Measurements from ENCODE around the gene CADPS2. TPM values are rescaled to one million over a fixed set of nuclear protein-coding genes. Genes with fewer than 3 reads are reported as not detected.
A peak's percentile ranks its signal among the peaks of the same experiment; 100 is the strongest.

The CADPS2 gene
- total RNA-seq, 4 donors from 2014 or later, result 27.3 to 154 (median 114) TPM

DNA sequence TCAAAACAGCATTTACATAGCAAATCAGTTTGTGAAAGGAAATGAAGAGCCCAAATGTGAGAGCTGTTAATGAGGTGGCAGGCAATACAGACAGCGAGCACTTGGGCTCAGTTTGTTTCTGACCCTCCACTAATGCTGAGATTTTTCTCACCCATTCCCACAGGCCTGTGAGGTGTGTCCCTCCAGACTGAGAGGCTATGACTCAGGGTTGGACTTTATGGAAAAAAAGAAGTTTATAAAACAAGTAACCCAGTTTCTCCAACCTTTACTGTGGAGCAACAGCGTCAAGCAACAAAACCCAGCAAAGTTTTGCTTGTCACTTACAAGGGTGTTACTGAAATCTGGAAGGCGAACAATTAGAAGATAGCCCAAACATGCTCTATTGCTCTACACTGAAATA lies 576.8 kb downstream of the CADPS2 start:
- H3K4me1 ChIP-seq, result peaks cover 33 to 52% (median 47%) of the 10 kb centered on the region in 4 donors
- no peaks in the 10 kb centered on the region for H3K9me3 ChIP-seq
- H3K4me3 ChIP-seq, result no peak overlapping the region
- no peak for DNase-seq (ENCODE audit: extremely low spot score)
- WGBS, result 46% methylated on average over 3 of the region's 3 CpGs
- no peak for TF ChIP-seq POLR2A (IDR thresholded peaks at IDR 0.05; ENCODE audit: low read depth)
- no peak for TF ChIP-seq POLR2AphosphoS5 (IDR thresholded peaks at IDR 0.05)
- TF ChIP-seq, protein P1, sequence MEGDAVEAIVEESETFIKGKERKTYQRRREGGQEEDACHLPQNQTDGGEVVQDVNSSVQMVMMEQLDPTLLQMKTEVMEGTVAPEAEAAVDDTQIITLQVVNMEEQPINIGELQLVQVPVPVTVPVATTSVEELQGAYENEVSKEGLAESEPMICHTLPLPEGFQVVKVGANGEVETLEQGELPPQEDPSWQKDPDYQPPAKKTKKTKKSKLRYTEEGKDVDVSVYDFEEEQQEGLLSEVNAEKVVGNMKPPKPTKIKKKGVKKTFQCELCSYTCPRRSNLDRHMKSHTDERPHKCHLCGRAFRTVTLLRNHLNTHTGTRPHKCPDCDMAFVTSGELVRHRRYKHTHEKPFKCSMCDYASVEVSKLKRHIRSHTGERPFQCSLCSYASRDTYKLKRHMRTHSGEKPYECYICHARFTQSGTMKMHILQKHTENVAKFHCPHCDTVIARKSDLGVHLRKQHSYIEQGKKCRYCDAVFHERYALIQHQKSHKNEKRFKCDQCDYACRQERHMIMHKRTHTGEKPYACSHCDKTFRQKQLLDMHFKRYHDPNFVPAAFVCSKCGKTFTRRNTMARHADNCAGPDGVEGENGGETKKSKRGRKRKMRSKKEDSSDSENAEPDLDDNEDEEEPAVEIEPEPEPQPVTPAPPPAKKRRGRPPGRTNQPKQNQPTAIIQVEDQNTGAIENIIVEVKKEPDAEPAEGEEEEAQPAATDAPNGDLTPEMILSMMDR (IDR thresholded peaks at IDR 0.05), result no peak
- TF ChIP-seq EP300 (IDR thresholded peaks at IDR 0.05), result no peak
- H3K27ac ChIP-seq (replicated peaks in 1 of 4), result no peak overlapping the region
- H3K27me3 ChIP-seq, result peaks cover 7 to 100% (median 96%) of the 10 kb centered on the region in 4 donors
- intact Hi-C loops (cut with DNase I), result no loop called here
- no peaks in the 10 kb centered on the region for H3K36me3 ChIP-seq

DNA sequence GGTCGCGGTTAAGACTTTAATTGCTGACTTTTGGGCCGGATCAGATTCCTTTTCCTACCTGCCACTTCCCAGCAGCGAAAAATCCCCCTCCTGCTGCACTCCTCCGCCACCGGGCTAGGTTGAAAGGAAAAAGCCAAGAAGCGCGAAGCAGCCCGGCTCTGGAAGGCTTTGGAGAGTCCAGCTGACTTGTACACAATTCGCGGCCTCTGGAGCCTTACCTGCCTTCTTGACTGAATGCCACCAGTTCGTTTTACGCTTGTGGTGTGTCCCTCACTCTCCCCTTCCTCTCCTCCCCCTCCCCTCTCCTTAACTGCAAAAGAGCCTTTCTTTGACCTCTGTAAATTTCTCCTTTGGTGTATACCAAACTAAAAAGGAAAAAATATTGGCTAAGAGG lies 579.0 kb downstream of the CADPS2 start:
- peaks cover 7 to 100% (median 92%) of the 10 kb centered on the region in 4 donors for H3K27me3 ChIP-seq
- no peak for DNase-seq (ENCODE audit: extremely low spot score)

DNA sequence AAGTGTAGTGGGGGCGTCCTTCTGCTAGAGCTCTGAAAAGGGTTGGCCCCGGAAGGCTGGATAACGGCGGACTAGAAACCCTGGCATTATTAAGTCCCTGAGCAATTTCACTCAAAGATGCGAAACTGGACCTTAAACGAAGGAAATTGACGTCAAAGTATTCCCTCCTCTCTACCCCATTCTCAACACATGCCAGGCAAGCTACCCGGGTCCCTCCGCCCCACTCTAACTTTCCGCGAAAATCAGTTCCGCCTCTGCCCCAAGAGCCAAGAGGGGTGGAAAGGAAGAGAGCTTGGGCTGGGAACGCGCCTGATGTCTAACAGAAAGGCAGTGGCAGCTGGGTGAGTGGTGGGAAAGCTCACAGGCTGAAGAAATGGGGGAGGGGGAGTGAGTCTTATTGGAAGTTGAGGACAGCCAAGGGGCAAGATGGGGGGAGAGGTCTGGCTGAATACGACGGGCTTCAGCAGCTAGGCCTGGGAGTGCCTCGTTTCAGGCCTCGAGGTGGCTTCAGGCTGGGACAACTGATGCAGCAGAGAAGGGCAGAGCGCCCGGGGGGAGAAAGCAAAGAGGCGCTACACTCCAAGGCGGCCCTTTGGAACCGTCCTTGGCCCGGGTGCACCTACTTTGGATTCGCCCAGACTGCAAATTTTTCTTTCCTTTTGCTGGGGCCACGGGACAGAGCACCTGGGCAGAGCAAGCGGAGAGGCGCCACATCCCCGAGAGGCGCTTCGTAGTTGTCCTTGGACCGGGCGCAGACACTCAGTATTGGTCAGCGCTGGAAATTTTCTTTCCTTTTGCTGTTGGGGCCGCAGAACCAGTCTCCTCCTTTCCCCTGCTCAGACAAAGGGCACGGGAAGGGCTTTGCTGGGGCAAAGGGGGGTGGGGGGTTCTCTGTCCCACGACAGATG lies 579.7 kb downstream of the CADPS2 start:
- no peak for DNase-seq (ENCODE audit: extremely low spot score)
- WGBS, result 9% methylated on average over 36 of the region's 37 CpGs
- Histone ChIP-seq H3K9me3 (no peaks in the 10 kb centered on the region), H3K4me3 (peak overlapping the region in 3 of 4 donors; percentile 29 to 44 (median 37)), H3K27ac (replicated peaks in 1 of 4) (no peak overlapping the region), H3K36me3 (no peaks in the 10 kb centered on the region), H3K4me1 (peaks cover 34 to 64% (median 53%) of the 10 kb centered on the region in 4 donors), H3K27me3 (peaks cover 7 to 100% (median 92%) of the 10 kb centered on the region in 4 donors)
- intact Hi-C loops (cut with DNase I), result no loop called here
- TF ChIP-seq EP300 (IDR thresholded peaks at IDR 0.05) (no peak), POLR2AphosphoS5 (IDR thresholded peaks at IDR 0.05) (no peak), POLR2A (IDR thresholded peaks at IDR 0.05; ENCODE audit: low read depth) (no peak)
- TF ChIP-seq, protein P1 (IDR thresholded peaks at IDR 0.05), result no peak

More for the DNA sequence above, 579.0 kb downstream of the CADPS2 start:
- Histone ChIP-seq H3K4me3 (no peak overlapping the region), H3K9me3 (no peaks in the 10 kb centered on the region), H3K27ac (replicated peaks in 1 of 4) (no peak overlapping the region), H3K36me3 (no peaks in the 10 kb centered on the region), H3K4me1 (peaks cover 37 to 64% (median 57%) of the 10 kb centered on the region in 4 donors)
- no peak for TF ChIP-seq POLR2AphosphoS5 (IDR thresholded peaks at IDR 0.05)
- TF ChIP-seq, protein P1 (IDR thresholded peaks at IDR 0.05), result no peak
- no peak for TF ChIP-seq POLR2A (IDR thresholded peaks at IDR 0.05; ENCODE audit: low read depth)
- TF ChIP-seq EP300 (IDR thresholded peaks at IDR 0.05), result no peak
- 19% methylated on average over 13 of the region's 13 CpGs for WGBS
- intact Hi-C loops (cut with DNase I), result no loop called here

DNA sequence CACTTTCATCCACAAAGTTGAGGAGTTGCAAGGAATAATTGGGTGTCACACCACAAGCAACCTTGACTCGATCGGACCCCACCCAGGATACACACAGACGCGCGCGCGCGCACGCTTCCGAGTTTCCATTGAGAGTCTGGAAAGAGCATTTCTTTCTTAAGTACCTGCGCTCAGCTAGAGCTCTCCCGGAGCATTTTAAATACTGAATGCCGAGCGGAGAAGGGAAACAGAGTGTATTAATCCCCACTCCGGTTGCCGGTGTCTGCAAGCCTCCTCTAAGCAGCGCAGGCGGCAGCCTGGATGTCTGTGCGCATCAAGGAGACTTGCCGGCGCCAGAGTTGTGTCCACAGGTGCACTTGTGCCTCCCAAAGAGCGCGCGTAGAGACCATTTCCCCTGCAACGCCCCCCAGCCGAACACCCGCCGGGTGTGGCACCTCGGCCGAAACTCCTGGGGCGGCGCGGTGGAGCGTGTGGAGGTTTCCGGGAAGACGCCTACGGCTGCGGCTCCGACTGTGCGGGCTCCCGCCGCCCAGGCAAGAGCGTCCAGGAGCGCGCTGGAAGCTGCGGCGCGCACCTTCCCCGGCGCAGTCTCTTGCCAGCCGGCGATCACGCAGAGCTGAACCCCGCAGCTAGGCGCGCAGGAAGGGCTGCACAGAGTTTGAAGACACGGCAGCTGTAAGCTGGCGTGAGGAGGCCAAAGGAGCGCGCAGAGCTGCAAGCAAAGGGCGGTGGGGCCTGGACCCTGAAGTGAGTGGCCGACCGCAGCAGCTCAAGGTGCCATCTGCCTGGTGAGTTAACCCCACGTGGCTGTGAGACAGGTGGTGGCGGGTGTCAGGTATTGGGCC lies 580.6 kb downstream of the CADPS2 start:
- no peak overlapping the region for H3K27ac ChIP-seq (replicated peaks in 1 of 4)
- no peaks in the 10 kb centered on the region for H3K36me3 ChIP-seq
- H3K9me3 ChIP-seq, result no peaks in the 10 kb centered on the region
- 0% methylated on average over 7 of the region's 65 CpGs for WGBS
- peaks cover 34 to 62% (median 53%) of the 10 kb centered on the region in 4 donors for H3K4me1 ChIP-seq
- intact Hi-C loops (cut with DNase I), result no loop called here
- peaks cover 8 to 100% (median 93%) of the 10 kb centered on the region in 4 donors for H3K27me3 ChIP-seq
- peak overlapping the region; percentile 27 to 44 (median 33) for H3K4me3 ChIP-seq
- DNase-seq (ENCODE audit: extremely low spot score), result no peak
- TF ChIP-seq POLR2AphosphoS5 (IDR thresholded peaks at IDR 0.05), result no peak
- TF ChIP-seq, protein P1 (IDR thresholded peaks at IDR 0.05), result no peak
- TF ChIP-seq EP300 (IDR thresholded peaks at IDR 0.05), result no peak
- no peak for TF ChIP-seq POLR2A (IDR thresholded peaks at IDR 0.05; ENCODE audit: low read depth)
